ENCODE measurements around the gene RTL5.

DNA sequence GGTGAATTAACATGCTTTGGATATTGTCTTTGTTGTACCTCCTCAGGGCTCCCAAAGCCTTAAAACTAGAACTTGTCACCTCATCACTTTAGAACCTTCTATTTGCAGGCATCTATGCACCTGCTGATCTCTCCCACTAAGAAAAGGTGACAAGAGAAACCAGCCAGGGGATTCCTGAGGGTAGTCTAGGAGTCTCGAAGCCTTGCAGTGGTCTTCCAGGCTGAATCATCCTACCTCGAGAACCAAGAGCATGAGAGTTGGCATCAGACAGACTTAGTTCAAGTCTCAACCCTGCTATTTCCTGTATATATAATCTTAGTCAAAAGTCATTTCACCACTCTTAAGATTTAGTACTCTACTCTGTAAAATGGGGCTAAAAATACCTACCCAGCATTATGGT, 29.6 kb downstream of the RTL5 start:
- TF ChIP-seq, protein P1, sequence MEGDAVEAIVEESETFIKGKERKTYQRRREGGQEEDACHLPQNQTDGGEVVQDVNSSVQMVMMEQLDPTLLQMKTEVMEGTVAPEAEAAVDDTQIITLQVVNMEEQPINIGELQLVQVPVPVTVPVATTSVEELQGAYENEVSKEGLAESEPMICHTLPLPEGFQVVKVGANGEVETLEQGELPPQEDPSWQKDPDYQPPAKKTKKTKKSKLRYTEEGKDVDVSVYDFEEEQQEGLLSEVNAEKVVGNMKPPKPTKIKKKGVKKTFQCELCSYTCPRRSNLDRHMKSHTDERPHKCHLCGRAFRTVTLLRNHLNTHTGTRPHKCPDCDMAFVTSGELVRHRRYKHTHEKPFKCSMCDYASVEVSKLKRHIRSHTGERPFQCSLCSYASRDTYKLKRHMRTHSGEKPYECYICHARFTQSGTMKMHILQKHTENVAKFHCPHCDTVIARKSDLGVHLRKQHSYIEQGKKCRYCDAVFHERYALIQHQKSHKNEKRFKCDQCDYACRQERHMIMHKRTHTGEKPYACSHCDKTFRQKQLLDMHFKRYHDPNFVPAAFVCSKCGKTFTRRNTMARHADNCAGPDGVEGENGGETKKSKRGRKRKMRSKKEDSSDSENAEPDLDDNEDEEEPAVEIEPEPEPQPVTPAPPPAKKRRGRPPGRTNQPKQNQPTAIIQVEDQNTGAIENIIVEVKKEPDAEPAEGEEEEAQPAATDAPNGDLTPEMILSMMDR (conservative IDR thresholded peaks at IDR 0.05; ENCODE audit: low read length): no peak
- TF ChIP-seq EZH2phosphoT487 (IDR thresholded peaks at IDR 0.05; ENCODE audit: borderline replicate concordance, low read depth, low read length): no peak
